ENCODE results near the gene MEX3A.
A peak's percentile ranks its signal among the peaks of the same experiment; 100 is the strongest.
"Not testable (repeated sequence)": the region's sequence is repeated elsewhere in the genome, so short reads cannot be mapped to it uniquely, and the experiment has no call there.

Gene MEX3A

GRCh38 chr1:156076609-156077429 is 5.4 kb downstream of the MEX3A start:
- peak; percentile 78 for DNase-seq

- DNase-seq, result no peak
These were observed 6.5 kb downstream of the MEX3A start for GRCh38 chr1:156075775-156076204.

- no peak for DNase-seq
These were observed 7.1 kb downstream of the MEX3A start for GRCh38 chr1:156075162-156075561.

GRCh38 chr1:156074661-156075060 is 7.6 kb downstream of the MEX3A start:
- no peak for DNase-seq

- DNase-seq, result no peak
These were observed 8.5 kb downstream of the MEX3A start for GRCh38 chr1:156073740-156074139.

- DNase-seq, result no peak
These were observed 9.1 kb downstream of the MEX3A start for GRCh38 chr1:156073110-156073687.

- DNase-seq, result no peak
These were observed 10.0 kb downstream of the MEX3A start for GRCh38 chr1:156072251-156072650.

- DNase-seq, result not testable (repeated sequence)
These were observed 10.9 kb downstream of the MEX3A start for GRCh38 chr1:156071332-156071816.

GRCh38 chr1:156070548-156070947 is 11.7 kb downstream of the MEX3A start:
- no peak for DNase-seq

- DNase-seq, result no peak
These were observed 12.5 kb downstream of the MEX3A start for GRCh38 chr1:156069490-156070455.

- no peak for DNase-seq
These were observed 15.0 kb downstream of the MEX3A start for GRCh38 chr1:156067262-156067661.

GRCh38 chr1:156065871-156066270 is 16.4 kb downstream of the MEX3A start:
- no peak for DNase-seq

GRCh38 chr1:156065212-156065611 is 17.1 kb downstream of the MEX3A start:
- no peak for DNase-seq

GRCh38 chr1:156064615-156065014 is 17.6 kb downstream of the MEX3A start:
- no peak for DNase-seq

- DNase-seq, result no peak
These were observed 18.3 kb downstream of the MEX3A start for GRCh38 chr1:156063997-156064285.

- no peak for DNase-seq
These were observed 20.1 kb downstream of the MEX3A start for GRCh38 chr1:156062189-156062588.

GRCh38 chr1:156060937-156061636 is 21.2 kb downstream of the MEX3A start, which contains the start of gene RAB25:
TSS of gene RAB25 (plus strand) at chr1:156061160. CDS start at chr1:156061401, 241 bp downstream.
- no peak for DNase-seq

- no peak for DNase-seq
These were observed 25.9 kb downstream of the MEX3A start for GRCh38 chr1:156056326-156056849.

- DNase-seq, result no peak
These were observed 26.8 kb downstream of the MEX3A start for GRCh38 chr1:156055281-156056048.

- peak; percentile 99 for DNase-seq
These were observed 27.6 kb downstream of the MEX3A start, which contains the start of gene LAMTOR2 for GRCh38 chr1:156054500-156055280. TSS of gene LAMTOR2 (plus strand) at chr1:156054782. CDS start at chr1:156054890, 108 bp downstream.
